HG03378 (cell line): Measurements from ENCODE around the gene EN1.

Source experiments
- ATAC-seq: cut with Tn5 transposase; IDR thresholded peaks from one replicate; pipeline ENCODE4 v1.9.1; 2021; ENCODE audit warnings: mild to moderate bottlenecking, moderate library complexity; ENCODE audit not compliant: unreplicated experiment

The EN1 gene

DNA sequence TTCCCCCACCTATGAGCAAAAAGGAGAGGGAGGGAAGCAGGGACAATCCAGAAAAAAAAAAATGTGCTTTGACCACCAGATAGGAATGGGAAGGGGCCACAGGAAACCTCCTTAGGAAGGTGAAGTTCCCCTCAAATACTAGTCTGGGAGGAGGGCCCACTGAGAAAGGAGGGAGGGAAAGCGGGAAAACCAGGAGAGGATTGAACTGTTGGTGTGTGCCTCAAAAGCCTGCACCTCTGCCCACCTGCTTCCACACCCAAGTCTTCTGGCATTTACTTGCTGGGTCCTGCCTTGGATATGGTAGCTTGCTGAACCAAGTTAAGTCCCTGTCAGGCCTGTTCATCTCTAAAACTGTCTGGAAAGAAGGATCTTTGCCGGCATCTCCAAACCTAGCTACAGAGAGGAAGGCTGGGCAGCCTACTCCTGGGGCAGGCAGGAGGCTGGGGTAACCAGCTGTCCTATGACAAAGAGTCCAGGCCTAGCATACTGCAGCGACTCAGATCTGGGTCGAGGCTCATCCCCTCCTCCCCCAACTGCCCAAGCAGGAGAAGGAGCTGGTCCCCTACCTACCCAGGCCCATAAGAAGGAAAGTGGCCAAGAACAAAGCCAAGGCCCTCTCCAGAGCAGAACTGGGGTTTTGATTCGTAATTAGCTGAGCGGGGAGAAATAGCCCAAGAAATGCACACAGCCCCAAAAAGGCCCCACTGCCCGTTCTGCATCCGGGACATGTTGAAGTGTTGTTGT lies 3.0 kb downstream of the EN1 start:
- no peak for ATAC-seq

DNA sequence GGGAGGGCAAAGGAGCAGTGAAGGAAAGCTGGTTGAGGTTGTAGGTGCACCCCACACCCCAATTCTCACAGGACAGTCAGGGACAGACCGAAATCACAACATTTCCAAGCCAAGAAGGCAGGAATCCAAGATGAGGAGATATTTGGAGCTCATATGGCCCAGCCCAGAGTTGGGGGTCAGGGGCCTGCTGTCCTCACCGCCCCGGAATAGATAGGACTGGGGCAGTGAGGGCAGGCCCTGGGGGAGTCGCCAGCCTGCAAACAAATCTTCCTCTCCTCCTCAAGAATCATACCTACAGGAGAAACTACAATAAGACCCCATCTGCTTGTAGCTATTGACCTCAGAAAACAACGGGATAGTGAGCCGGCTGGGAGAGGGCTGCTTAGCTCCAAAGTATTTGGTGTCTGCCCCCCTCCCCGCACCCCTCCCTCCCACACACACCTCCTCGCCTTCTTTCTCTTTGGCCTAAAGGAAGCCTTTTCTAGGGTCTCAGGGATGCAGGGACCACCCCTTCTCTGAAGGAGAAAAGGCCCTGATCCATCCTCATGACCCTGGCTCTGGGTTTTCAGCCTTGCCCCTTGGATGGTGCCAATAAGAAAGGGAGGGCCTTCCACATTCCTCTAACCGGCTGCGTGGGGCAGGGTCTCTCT lies 3.8 kb downstream of the EN1 start:
- no peak for ATAC-seq

DNA sequence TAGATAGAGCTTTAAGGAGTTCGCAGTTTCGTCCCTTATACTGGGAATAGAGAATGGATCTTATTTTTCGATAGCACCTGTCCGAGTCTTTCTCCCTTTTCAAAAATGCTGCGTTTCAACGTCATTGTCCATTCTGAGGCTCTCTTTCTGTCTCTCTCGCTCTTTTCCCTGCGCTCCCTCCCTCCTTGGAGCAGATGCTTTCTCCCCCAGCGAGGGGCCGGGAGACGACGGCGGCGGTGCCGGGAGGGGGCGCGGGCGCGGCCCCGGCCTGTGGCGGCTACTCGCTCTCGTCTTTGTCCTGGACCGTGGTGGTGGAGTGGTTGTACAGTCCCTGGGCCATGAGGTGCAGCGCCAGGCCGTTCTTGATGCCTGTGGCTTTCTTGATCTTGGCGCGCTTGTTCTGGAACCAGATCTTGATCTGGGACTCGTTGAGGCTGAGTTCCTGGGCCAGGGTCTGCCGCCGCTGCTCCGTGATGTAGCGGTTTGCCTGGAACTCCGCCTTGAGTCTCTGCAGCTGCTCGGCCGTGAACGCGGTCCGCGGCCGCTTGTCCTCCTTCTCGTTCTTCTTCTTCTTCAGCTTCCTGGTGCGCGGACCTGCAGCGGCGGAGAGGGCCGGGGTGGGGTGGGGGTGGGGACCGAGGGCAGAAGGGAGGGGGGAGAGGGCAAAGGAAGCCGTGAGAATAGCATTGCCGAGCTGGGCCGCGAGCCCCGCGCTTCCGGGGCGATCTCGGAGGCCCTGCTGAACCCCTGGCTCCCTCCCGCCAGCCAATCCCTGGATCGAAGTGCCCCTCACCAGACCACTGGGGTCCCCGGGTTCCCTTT lies 4.6 kb downstream of the EN1 start:
- no peak for ATAC-seq

DNA sequence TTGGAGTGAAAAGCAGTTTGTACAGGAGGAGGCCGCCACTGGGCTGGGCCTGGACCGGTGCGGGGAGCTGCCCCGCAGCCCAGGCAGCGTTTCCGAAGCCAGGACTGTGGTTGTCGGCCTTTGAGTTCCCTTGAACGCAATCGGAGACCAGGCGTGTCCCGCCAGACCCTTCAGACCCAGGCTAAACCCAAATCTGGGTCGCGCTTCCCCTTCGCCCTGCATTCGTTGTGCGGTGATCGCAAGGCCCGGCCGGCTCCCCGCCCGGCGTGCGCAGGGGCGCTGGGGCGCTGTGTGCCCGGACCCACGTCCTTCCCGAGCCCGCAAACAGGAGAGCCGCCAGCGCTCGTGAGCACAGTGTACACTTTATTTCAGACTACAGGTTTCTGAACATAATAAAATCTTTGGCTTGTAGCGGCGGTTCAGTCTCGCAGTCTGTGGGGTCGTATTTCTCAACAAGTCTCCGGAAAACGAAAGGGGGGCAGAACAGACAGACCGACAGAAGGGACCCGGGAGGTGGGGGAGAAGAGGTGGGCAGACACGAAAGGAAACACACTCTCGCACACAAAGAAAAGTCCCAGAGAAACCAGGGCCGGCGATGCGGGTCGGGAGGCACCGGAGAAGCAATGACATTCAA lies 5.5 kb downstream of the EN1 start:
- no peak for ATAC-seq

DNA sequence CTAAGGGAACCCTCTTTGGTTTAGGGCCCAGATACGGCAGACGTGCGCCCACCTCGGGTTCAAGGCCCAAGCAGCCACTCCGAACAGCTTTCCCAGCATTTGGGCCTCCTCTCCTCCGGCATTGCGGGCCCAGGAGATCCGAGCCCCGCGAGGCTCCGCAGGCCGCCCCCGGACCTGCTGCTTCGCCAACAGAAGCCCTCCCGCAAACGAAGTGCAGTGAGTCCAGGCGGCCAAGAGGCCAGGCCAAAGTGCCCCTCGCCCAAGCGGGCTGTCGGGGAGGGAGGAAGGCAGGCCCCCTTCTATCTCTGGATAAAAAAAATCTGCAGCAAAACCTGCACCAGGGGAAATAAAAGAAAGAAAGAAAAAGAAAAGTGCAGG lies 6.0 kb downstream of the EN1 start:
- no peak for ATAC-seq

DNA sequence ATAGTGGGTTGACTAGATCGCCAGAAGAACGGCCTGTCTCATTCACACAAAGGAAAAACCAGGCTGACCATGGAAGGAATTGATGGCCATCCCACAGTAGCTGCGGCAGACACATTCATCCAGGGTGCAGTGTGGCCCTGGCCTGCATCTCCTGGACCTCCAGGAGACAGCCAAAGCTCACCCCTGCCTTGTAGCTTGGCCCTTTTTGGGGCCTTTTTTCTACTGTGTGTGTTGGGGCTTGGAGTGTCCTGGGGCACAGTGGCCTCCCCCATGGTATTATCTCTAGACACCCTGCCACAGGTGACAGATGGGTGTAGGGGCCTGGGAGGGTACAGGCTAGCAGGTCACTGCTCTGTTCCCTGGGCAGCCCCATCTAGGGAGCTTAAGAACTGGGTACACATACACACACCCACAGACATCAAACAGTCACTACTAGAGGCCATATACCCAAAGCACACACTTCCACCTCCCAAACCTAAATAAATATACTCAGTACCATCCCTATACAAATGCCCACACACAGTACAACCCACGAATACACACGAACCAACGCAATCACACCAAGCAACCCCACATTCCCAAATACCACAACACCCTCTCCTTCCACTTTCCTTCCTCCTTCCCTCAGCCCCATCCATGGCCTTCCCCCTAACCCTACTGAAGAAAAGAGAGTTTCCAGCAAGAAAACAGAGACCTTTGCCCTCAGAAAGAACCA lies 8.6 kb downstream of the EN1 start:
- no peak for ATAC-seq

DNA sequence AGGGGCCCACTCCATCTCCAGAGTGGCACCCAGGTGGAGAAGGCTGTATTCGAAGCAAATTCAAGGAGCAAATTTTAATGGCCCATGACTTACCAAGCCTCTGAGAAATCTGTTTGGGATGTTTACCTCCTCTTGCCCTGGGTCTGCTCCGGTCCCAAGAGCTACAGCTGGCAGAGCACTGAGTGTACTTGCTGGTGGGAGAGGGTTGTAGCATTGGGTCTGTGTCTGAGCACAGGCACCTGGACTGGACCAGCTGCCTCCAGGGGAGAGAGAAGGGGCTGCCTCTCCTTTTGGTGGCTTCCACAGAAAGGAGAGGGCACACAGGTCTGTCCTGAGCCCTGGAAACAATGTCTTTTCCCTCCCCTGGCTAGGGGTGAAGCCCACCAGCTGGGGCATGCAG lies 9.8 kb downstream of the EN1 start:
- ATAC-seq: no peak

DNA sequence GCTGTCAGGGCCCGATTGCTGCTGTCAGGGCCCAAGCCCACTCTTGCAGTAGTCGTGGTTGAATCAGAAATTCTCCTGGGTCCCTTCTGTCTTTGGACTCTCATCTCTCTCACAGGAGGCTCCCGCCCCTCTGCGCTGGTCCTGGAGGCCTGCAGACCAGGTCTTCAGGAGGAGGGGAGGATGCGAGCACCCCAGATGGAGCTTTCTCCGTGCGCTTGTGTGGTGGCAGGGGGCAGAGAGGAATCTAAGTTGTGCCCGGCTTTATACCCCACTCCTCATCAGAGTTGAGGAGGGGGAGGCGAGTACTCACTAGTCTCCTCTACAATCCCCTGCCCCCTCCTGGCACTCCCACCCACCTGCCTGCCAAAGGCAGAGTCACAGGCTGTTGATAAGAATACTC lies 10.4 kb downstream of the EN1 start:
- no peak for ATAC-seq

DNA sequence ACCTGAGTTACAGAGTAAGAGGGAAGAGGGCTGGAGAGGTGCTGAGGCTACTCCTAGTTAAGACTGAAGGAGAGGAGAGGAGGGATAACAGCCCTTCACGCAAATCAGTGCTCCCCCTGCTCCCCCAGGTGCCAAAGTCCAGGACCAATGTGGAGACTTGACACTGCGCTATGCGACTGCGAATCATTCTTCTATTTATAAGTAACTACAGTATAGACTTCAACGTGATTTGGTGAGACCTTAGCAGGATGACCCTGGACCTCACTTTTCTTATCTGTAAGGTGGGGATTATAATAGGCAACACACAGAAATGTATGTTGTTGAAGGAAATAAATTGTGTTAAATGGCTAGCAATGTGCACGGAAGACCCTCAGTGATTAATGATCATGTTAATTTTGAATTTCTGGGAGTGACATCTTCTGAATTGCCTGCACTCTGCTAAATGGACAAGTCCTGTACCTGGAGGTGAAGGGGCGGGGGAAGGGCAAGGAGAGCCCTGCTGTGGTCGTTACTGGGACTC lies 11.0 kb downstream of the EN1 start:
- no peak for ATAC-seq

DNA sequence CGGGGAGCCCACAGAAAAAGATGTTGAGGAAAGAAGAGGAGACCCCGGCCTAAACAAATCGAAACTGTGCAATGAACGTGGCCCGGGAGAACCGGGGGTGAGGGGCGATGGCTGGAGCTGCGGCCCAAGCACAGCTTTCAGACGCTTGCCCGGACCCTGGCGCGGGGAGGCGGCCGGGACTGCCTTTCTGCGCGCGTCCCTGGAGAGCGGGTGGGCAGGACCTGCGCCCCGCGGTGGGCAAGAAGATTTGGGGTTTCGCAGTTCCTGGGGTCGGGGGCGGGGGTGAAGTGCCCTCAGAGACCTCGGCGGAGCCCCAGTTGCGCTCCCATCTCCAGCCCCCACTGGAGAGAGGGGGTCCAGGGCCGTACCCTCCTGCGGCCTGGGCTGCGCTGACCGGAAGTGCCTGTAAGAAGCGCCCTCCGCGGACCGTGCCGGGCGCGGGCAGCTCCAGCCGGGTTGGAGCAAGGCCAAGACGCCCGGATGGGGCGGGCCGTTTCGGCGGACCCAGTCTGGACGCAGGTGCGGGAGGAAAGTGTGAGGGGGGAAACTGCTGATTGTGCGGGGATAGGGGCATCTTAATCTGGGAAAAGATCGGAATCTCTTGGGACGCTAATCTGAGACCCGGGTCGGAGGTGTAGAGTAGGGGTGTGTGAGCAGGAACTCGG lies 11.6 kb downstream of the EN1 start:
- ATAC-seq: no peak

DNA sequence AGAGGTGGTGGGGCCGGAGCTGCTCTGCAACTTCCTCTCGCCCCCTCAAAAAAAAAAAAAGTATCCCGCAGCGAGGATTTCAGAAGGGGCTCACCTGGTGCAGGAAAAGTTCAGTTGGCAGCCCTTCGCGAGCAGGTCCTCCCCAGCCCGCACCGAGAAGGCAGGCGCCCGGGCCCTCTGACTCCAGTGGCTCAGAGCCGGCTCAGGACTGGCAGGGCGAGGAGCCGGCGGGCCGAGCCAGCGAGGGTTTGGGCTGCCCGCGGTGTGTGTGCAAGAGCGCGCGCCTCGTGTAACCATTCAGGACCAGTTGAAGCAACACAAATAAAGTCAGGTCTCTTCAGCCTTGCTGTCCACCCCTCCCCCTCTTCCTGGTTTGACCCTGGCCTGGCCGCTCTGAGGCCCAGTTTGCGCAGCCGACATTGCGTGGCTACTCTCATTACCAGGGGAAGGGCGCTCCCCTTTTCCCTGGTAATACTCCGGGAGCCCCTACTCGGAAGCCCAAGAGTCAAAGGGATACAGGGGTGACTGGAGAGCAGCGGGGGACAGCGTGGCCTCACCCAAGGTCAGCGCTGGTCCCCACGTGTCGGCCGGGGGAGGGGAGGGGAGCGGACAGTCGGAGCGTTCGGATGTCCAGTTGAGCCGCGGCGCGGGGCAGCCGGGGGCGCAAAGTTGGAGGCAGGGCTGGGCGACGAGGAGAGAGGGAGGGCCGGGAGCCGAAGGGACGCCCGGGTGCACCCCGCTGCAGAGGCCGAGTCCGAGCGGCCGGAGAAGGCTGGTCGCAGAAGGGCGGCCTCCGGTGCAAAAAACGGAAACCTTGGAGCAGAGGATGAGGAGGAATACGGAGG lies 12.3 kb downstream of the EN1 start:
- no peak for ATAC-seq

DNA sequence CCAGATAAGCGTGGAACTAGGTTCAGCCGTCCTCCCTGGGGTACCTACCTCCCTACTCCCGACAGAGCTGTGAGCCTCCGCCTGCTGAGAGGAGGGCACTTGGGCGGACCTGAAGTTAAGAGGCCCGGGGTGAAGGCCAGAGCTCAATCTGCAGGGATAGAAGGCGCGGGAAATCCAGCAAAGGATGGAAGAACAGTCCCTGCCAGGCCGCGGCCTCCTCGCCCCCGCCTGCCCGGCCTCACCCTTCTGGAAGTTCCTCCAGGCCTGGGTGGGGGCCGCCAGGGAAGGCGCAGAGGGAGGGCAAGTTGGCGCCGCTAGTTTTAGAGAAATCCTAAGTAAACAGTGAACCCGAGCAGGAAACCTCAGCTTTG lies 13.0 kb downstream of the EN1 start:
- ATAC-seq: no peak

DNA sequence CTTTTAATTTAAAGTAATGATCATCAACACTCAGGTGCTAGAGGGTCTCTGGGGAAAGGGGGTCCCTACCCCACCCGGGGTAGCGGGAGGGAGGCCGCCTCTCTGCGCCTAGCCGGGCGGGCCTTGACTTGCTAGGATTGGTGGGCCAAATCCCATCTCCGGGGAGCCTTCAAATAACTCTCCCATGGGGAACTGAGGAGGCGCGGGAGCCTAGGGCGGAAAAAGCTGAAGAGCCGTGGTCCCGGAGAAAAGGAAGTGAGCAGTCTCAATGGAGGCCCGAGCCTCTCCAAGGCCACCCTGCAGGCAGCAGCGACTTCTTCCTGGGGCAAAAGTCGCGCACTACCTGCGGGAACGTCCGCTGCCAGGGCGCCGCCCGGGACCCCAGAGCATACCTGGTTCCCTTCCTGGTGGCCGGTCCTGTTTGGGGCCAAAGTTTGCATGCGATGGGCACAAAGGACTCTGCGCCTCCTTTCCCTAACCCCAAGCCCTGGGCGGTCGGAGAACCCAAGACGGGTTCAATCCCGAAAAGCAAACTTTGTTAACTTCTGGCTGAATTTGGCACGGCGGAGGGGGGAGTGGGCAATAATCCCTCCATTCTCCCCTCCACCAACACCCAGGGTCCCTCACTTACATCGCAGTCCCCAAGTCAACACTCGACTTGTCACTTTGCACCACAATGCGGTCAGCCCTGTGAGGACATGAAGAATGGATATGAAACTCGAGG lies 13.6 kb downstream of the EN1 start:
- no peak for ATAC-seq

DNA sequence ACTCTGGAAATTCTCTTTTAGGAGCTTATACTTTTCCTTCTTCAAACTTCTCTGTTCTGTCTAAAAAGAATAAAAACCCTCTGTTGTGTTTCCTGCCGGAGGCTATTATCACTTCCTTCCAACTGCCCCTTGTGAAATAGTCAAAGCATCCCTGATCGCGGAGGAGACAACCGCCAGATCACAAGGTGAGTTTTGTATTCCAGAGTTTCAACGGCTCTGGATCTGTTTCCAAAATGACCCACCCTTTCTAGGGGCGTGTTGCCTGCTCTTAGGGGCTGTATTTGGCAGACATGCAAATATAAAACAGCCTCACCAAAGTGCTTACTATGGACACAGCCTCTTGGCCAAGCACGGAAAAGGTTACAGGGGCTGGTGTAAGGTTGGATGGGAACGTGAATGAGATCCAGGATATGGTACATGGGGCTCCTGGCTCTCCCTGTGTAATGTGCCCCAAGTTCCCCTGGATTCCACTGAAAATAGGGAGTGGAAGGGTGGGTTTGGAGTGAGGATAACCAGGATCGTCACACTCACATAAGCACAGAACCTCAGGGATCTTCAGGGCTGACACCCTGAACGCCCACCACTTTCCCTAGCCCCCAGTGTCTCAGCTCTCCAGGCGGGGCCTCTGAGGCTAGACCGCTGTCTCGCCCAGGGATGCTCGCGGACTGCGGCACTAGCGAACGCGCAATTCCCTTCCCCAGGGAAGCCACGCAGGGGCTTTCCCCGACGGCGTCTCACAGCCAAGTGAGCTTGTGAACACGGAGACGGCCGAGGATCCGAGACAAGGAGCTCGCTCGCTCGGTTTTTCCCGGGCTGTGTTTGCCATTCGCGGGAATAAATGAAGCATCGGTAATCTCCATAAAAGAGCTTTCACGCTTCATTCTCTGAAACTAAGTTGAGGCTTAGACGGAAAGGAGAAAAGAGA lies 14.4 kb downstream of the EN1 start:
- no peak for ATAC-seq

DNA sequence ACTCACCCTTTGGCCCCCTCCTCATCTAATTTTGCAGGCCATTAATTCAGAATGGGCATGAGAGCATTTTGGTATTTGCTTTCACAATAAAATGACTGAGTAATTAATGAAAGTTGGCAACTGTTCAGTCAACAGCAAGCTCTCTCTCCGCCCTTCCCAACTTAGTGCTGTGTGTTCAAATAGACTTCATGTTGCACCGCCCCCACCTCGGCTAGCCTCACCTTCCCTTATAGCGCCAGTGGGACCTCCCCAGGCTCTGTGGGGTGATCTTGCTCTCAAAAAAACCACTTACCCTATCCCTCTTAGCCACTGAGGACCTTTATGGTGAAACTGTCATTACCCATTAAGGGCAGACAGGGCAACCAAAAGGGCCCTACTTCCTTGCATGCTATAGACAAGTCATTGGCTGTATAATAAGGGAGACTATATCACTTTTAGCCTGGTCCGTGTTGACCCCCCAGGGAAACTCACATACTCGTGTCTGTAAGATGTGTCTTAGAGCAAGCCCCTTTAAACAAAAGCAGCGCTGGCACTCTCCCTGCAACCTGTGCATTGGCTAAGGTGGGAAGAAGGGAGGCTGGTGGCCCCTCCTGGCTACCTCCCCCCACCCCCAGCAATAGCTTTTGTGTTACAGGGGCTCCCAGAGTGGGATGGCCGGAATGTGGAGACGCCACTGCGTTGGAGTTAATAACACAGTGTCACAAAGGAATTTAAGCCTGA lies 15.2 kb downstream of the EN1 start:
- ATAC-seq: no peak

DNA sequence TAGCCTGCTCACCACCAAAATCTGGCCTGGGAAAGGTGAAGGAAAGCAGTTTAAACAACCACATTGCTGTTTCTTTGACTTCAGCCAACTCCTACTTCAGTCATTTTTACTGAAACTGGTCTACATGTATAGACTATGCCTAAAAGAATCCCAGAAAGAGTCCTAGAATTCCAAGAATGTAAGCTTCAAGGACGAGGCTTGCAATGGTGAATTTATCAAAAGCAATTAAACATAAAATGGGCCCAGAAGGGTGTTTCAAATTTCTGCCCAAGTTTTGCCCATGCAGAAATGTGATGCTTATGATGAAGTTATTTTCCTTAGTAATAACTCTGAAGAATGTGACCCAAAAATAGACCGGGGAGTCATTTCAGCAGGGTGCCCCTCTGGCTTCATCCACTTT lies 16.6 kb downstream of the EN1 start:
- no peak for ATAC-seq

DNA sequence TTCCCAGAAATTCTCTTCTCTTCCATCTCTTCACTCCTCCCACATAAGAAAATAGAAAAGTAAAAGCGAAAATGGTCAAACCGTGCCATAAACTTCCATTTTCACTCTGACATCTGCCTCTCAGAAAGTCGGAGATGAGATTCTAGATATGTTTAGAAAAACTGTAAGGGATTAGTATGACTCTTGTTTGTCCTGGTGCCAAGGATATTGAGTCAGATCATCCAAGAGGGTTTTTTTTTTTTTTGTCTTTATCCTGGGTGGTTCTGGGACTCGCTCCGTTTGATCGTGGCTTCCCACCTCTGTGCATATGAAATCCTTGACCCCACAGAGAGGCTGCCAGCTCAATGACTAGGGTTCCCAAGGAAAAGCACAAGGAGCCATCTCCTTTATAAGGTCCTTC lies 17.3 kb downstream of the EN1 start:
- ATAC-seq: no peak
